ENCODE results near the gene NODAL. TPM values are rescaled to one million over a fixed set of nuclear protein-coding genes. Genes with fewer than 3 reads are reported as not detected.
"Not testable (repeated sequence)": the region's sequence is repeated elsewhere in the genome, so short reads cannot be mapped to it uniquely, and the experiment has no call there.

The NODAL gene
- total RNA-seq = not detected
- long read RNA-seq = 0 reads

- Histone ChIP-seq H3K4me1 (peaks cover 18% of the 10 kb centered on the region), H3K27ac (no peak within 1 kb of the TSS), H3K36me3 (no peaks in the 10 kb centered on the region), H3K9me3 (no peaks in the 10 kb centered on the region), H3K27me3 (ENCODE audit: low read depth) (peaks cover 39% of the 10 kb centered on the region), H3K4me3 (peak within 1 kb of the TSS; percentile 38)
- intact Hi-C loops (cut with DNase I) = no loop called here
- peak; percentile 25 to 34 for ATAC-seq
- TF ChIP-seq CTCF (IDR thresholded peaks at IDR 0.05) = no peak
- DNase-seq = no peak
These were observed at the start of gene NODAL for GRCh38 chr10:70441161-70441894. NODAL (minus strand) TSS chr10:70441681; CDS start chr10:70441667, 14 bp downstream.

- TF ChIP-seq CTCF (IDR thresholded peaks at IDR 0.05) = no peak
- Histone ChIP-seq H3K9me3 (no peaks in the 10 kb centered on the region), H3K4me3 (no peak overlapping the region), H3K4me1 (peaks cover 49% of the 10 kb centered on the region), H3K36me3 (peaks cover 9% of the 10 kb centered on the region), H3K27me3 (ENCODE audit: low read depth) (no peaks in the 10 kb centered on the region), H3K27ac (no peak overlapping the region)
- ATAC-seq (no peak), DNase-seq (no peak)
- intact Hi-C loops (cut with DNase I) = no loop called here
These were observed 48.7 kb upstream of the NODAL start for GRCh38 chr10:70490142-70490541.

- no peaks in the 10 kb centered on the region for H3K27me3 ChIP-seq (ENCODE audit: low read depth)
- H3K4me1 ChIP-seq = peaks cover 41% of the 10 kb centered on the region
- H3K27ac ChIP-seq = no peak overlapping the region
- intact Hi-C loops (cut with DNase I) = no loop called here
- DNase-seq (no peak), ATAC-seq (no peak)
- no peak overlapping the region for H3K4me3 ChIP-seq
- no peak for TF ChIP-seq CTCF (IDR thresholded peaks at IDR 0.05)
- H3K36me3 ChIP-seq = peaks cover 9% of the 10 kb centered on the region
- H3K9me3 ChIP-seq = no peaks in the 10 kb centered on the region
These were observed 46.3 kb upstream of the NODAL start for GRCh38 chr10:70487824-70488223.

GRCh38 chr10:70483872-70484271 is 42.4 kb upstream of the NODAL start:
- H3K9me3 ChIP-seq; H3K4me3 ChIP-seq; ATAC-seq; H3K36me3 ChIP-seq; H3K27me3 ChIP-seq (ENCODE audit: low read depth); DNase-seq; intact Hi-C loops (cut with DNase I): not testable (repeated sequence)
- Histone ChIP-seq H3K27ac (peak overlapping the region; percentile 81), H3K4me1 (peaks cover 52% of the 10 kb centered on the region)

- no peak overlapping the region for H3K4me3 ChIP-seq
- no peak for DNase-seq
- intact Hi-C loops (cut with DNase I) = no loop called here
- ATAC-seq = no peak
- no peaks in the 10 kb centered on the region for H3K9me3 ChIP-seq
- peak overlapping the region; percentile 81 for H3K27ac ChIP-seq
- H3K27me3 ChIP-seq (ENCODE audit: low read depth) = peaks cover 5% of the 10 kb centered on the region
- H3K4me1 ChIP-seq = peaks cover 56% of the 10 kb centered on the region
- no peak for TF ChIP-seq CTCF (IDR thresholded peaks at IDR 0.05)
- peaks cover 9% of the 10 kb centered on the region for H3K36me3 ChIP-seq
These were observed 41.7 kb upstream of the NODAL start for GRCh38 chr10:70482982-70483760.
